Lower leg skin (tissue), 3 donors: ENCODE data around the gene DPM1.

ENCODE experiments used
- POLR2A ChIP-seq, 2 donors: fragments of 450-650 bp; IDR thresholded peaks; one replicate each; pipeline ENCODE4 v1.6.1; 2016 to 2017; ENCODE audit warnings: antibody characterized with exemption in 2 of 2, mild to moderate bottlenecking in 1 of 2, moderate library complexity in 1 of 2
- TF ChIP-seq, protein P1 (sequence below), 3 donors: fragments of 450-650 bp; IDR thresholded peaks; one replicate each; pipeline ENCODE4 v1.5.1; 2016; ENCODE audit warnings: antibody characterized with exemption in 3 of 3, mild to moderate bottlenecking in 3 of 3, moderate library complexity in 2 of 3

DNA sequence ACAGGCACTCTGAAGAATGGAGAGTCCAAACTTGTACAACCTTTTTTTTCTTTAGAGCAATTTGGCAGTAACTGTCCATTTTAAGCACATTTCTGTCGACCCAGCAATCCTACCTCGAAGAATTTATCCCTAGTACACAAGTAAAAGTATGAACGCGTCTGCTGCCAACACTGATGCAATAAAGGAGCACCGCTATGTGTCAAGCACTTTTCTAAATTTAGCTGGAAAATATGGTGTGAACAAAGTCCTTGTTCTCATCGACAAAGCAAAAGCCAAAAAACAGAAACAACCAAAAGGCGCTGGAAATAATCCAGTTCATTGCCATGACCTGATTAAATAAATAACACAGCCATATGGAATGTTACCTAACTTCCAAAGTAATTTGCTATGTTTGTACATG lies 1.1 kb downstream of the DPM1 start:
- TF ChIP-seq, protein P1, sequence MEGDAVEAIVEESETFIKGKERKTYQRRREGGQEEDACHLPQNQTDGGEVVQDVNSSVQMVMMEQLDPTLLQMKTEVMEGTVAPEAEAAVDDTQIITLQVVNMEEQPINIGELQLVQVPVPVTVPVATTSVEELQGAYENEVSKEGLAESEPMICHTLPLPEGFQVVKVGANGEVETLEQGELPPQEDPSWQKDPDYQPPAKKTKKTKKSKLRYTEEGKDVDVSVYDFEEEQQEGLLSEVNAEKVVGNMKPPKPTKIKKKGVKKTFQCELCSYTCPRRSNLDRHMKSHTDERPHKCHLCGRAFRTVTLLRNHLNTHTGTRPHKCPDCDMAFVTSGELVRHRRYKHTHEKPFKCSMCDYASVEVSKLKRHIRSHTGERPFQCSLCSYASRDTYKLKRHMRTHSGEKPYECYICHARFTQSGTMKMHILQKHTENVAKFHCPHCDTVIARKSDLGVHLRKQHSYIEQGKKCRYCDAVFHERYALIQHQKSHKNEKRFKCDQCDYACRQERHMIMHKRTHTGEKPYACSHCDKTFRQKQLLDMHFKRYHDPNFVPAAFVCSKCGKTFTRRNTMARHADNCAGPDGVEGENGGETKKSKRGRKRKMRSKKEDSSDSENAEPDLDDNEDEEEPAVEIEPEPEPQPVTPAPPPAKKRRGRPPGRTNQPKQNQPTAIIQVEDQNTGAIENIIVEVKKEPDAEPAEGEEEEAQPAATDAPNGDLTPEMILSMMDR (IDR thresholded peaks at IDR 0.05), result no peak
- no peak for TF ChIP-seq POLR2A (IDR thresholded peaks at IDR 0.05)
